ENCODE data around the gene TLR1.

The TLR1 gene

DNA sequence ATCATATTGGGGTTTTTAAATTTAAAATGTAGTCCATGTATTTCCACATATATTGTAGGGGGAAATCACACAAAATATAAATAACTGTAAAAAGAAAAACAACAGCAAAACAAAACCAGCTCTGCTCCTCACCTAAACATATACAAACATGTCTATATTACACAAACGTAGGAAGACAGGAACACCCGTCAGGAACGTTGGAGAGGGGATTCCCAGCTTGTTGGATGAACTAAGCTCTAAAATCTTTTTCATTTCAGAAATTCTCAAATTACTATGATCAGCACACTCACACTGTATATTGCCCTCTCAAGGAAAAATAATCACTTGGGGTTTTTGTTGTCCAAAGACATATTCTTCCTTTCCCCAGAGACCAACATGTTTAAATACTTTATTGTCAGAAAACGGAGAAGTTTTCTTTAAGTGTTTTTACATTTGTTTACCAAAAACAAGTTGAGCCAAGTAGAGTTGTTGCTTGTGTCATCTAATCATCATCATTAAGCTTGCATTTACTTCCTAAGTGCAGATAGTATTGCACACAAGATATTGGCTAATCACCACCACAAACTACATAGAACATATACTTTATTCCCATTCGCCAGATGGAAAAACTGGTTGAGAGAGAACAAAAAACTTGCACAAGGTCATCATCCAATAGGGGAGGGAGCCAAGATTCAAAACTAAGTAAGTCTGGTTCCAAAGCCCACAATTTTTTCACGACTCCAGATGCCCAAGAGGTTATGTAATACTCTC lies 19.4 kb downstream of the TLR1 start:
- DNase-seq (ENCODE audit: low read depth): no peak

DNA sequence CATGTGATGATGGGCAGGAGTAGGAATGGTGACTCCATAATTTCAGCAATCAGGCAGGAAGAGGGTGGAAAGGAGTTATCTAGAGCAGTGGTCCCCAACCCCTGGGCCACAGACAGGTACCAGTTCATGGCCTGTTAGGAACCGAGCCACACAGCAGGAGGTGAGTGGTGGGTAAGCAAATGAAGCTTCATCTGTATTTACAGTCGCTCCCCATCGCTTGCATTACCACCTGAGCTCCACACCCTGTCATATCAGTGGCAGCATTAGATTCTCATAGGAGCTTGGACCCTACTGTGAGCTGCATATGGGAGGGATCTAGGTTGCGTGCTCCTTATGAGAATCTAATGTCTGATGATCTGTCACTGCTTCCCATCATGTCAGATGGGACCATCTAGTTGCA lies 20.4 kb downstream of the TLR1 start:
- no peak overlapping the region for H3K4me3 ChIP-seq (ENCODE audit: low read depth, low read length)
- TF ChIP-seq, protein P1, sequence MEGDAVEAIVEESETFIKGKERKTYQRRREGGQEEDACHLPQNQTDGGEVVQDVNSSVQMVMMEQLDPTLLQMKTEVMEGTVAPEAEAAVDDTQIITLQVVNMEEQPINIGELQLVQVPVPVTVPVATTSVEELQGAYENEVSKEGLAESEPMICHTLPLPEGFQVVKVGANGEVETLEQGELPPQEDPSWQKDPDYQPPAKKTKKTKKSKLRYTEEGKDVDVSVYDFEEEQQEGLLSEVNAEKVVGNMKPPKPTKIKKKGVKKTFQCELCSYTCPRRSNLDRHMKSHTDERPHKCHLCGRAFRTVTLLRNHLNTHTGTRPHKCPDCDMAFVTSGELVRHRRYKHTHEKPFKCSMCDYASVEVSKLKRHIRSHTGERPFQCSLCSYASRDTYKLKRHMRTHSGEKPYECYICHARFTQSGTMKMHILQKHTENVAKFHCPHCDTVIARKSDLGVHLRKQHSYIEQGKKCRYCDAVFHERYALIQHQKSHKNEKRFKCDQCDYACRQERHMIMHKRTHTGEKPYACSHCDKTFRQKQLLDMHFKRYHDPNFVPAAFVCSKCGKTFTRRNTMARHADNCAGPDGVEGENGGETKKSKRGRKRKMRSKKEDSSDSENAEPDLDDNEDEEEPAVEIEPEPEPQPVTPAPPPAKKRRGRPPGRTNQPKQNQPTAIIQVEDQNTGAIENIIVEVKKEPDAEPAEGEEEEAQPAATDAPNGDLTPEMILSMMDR (IDR thresholded peaks at IDR 0.05; ENCODE audit: insufficient read depth, low read depth, low read length, missing control alignments): no peak
- DNase-seq (ENCODE audit: low read depth): no peak

More for the DNA sequence above, 19.4 kb downstream of the TLR1 start:
- H3K4me3 ChIP-seq (ENCODE audit: low read depth, low read length): no peak overlapping the region
- TF ChIP-seq, protein P1 (IDR thresholded peaks at IDR 0.05; ENCODE audit: insufficient read depth, low read depth, low read length, missing control alignments): no peak

DNA sequence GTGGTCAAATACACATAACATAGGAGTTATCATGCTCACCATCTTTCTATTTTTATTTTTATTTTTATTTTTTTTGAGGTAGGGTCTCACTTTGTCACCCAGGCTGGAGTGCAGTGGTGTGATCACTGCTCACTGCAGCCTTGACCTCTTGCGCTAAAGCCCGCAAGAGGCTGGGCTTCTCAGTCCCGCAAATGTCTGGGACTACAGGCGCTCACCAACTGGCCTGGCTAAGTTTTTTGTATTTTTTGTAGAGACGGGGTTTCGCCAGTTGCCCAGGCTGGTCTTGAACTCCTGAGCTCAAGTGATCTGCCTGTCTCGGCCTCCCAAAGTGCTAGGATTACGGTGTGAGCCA lies 21.5 kb downstream of the TLR1 start:
- H3K4me3 ChIP-seq (ENCODE audit: low read depth, low read length): no peak overlapping the region
- DNase-seq (ENCODE audit: low read depth): no peak
- TF ChIP-seq, protein P1 (IDR thresholded peaks at IDR 0.05; ENCODE audit: insufficient read depth, low read depth, low read length, missing control alignments): no peak

DNA sequence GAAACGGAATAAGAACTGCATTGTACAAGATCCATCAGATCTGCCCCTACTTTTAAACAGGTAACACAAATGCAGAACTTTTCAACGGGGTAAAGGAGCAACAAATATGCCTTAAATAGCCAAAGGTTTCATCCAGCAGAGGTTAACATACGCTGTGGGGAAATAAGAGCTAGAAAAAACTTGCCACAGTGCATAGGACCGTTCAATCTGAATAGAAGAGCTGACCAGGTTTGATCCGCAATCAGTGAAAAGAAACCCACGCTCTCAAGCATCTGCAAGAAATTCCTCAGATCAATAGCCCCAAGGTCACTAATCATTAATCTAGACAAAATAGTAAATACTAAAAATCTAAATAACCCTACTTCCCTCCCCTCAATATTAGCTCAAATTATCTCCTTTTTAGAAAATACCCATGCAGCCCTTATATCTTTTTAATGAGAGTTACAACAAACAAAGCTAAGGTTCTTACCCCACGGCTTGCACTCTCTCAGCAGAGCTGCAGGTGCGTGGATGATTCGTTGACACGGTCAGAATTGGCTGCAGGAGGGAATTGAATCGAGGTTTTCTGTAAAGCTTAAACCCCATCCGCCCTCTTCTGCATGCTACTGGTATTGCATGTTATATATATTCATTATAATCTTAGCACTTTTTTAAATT lies 22.0 kb downstream of the TLR1 start, which contains the start of gene TLR10:
Gene TLR10, minus strand, starts transcription at position 539 of the 657 bp plus-strand sequence. CDS start 7,400 bp downstream, outside the sequence.
- TF ChIP-seq, protein P1 (IDR thresholded peaks at IDR 0.05; ENCODE audit: insufficient read depth, low read depth, low read length, missing control alignments): peak; percentile 63
- peak; percentile 95 for DNase-seq (ENCODE audit: low read depth)
- peak within 1 kb of the TSS; percentile 90 for H3K4me3 ChIP-seq (ENCODE audit: low read depth, low read length)

DNA sequence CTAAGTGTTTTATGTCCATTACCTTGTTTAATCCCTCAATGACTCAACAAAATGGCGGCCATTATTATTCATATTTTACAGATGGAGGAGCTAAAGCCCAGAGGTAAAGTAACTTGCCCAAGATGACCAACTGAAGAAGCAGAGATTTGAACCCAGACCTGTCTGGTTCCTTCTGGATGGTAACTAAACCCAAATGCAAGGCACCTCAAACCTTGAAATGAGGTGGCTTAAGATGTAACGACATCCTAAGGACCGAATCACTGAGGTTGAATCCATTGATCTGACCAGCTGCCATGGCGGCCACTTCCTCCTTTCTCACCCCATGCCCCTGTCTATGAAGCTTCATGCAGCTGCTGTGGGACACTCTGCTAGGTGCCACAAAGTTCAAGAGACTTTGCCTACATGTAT lies 22.7 kb downstream of the TLR1 start:
- H3K4me3 ChIP-seq (ENCODE audit: low read depth, low read length): peak overlapping the region; percentile 90
- peak; percentile 76 for DNase-seq (ENCODE audit: low read depth)
- TF ChIP-seq, protein P1 (IDR thresholded peaks at IDR 0.05; ENCODE audit: insufficient read depth, low read depth, low read length, missing control alignments): no peak

DNA sequence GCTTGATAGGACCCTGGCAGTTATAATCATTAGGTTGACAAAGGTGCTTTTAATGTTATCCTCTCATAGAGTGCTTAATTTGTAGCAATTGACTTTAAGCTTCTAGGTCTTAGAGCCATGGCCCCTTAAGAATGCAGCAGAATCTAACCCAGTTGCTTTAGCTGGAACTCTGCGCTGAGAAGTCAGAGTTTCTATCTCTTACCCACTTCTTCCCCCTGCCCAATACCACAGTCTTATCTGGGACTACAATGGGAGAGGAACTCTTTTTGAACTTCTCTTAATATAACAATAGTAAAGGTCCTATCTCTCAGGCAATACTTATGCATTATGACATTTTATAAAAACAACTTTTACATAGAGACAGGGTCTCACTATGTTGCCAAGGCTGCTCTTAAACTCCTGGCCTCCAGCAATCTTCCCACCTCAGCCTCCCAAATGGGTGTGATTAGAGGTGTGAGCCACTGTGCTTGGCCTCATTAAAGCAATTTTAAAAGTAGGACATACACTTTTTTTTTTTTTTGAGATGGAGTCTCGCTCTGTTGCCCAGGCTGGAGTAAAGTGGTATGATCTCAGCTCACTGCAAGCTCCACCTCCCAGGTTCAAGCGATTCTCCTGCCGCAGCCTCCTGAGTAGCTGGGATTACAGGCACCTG lies 23.6 kb downstream of the TLR1 start:
- peak overlapping the region; percentile 90 for H3K4me3 ChIP-seq (ENCODE audit: low read depth, low read length)
- peak; percentile 53 for DNase-seq (ENCODE audit: low read depth)
- TF ChIP-seq, protein P1 (IDR thresholded peaks at IDR 0.05; ENCODE audit: insufficient read depth, low read depth, low read length, missing control alignments): no peak

All from GM12865 (cell line).